ENCODE data around the gene CUEDC1. TPM values are rescaled to one million over a fixed set of nuclear protein-coding genes. Genes with fewer than 3 reads are reported as not detected.

CUEDC1 gene
- total RNA-seq, 1 donor from 2014 or later: 76.1 TPM

DNA sequence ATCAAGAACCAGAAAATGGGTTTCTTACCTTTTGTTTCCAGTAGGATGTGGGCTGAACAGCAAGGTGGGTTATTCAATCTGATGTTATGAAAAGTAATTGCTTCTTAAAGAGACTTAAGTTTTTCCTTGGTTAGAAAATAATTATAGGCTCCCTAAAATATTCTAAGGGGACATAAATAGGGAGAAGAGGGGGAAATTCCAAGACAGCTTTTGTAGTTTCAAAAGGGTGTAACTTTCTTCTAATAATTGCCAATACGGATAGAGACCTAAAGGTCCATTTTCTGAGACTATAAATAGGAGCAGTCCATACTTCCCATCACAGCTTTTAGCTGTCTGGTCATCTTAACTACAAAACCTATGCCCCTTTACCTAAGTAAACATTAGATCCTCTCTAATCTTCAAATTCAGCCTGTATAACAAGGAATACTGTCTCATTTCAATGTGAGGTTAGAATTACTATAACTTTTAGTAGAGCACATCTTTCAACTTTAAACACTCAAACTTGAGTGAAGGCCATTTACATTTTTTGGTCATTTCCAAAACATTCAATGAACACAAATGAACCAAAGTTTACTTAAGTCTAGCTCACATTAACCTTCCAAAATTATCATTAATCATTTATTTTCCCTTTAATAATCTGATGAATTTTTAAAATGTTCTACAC is 46.4 kb upstream of the CUEDC1 start:
- H3K9me3 ChIP-seq: no peaks in the 10 kb centered on the region
- peaks cover 25 to 59% of the 10 kb centered on the region in 2 donors for H3K36me3 ChIP-seq
- peaks cover 4 to 32% of the 10 kb centered on the region in 2 donors for H3K4me1 ChIP-seq
- no peak overlapping the region for H3K4me3 ChIP-seq
- no peak overlapping the region for H3K27ac ChIP-seq
- intact Hi-C loops (cut with DNase I): loop anchor here (10.0 kb wide), 1 partner anchor 897 kb away; no protein-coding TSS in a partner anchor
- H3K27me3 ChIP-seq: no peaks in the 10 kb centered on the region
- TF ChIP-seq, protein P1, sequence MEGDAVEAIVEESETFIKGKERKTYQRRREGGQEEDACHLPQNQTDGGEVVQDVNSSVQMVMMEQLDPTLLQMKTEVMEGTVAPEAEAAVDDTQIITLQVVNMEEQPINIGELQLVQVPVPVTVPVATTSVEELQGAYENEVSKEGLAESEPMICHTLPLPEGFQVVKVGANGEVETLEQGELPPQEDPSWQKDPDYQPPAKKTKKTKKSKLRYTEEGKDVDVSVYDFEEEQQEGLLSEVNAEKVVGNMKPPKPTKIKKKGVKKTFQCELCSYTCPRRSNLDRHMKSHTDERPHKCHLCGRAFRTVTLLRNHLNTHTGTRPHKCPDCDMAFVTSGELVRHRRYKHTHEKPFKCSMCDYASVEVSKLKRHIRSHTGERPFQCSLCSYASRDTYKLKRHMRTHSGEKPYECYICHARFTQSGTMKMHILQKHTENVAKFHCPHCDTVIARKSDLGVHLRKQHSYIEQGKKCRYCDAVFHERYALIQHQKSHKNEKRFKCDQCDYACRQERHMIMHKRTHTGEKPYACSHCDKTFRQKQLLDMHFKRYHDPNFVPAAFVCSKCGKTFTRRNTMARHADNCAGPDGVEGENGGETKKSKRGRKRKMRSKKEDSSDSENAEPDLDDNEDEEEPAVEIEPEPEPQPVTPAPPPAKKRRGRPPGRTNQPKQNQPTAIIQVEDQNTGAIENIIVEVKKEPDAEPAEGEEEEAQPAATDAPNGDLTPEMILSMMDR (IDR thresholded peaks at IDR 0.05): no peak
- no peak for DNase-seq (ENCODE audit: low spot score in 2 of 2)

DNA sequence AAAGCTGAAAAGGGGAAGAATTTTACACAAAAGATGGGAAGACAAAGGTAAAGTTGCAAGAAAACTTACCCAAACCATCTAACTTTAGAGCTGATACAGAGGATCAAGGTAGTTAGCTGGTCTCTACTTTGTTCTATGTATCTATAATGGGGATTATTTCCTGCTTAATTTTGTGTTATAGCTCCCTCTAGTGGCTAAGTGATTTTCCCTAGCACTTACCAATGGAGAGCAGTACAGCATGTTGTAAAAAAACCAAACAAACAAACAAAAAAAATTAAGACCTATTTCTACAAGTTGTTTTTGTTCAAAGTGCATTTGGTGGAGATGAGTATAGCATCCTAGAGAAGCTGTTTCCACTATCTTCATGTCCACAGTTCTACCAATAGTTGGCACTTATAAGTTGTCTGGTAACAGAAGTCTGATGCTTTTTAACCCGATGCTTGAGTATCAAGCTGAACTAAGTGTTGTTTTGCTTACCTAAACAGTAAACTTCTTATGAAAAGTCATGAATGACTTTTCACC is 44.3 kb upstream of the CUEDC1 start:
- DNase-seq (ENCODE audit: low spot score in 2 of 2): no peak
- H3K9me3 ChIP-seq: no peaks in the 10 kb centered on the region
- H3K27ac ChIP-seq: no peak overlapping the region
- TF ChIP-seq, protein P1 (IDR thresholded peaks at IDR 0.05): peak; percentile 71 to 81 (median 73)
- H3K27me3 ChIP-seq: no peaks in the 10 kb centered on the region
- intact Hi-C loops (cut with DNase I): loop anchor here (1.0 to 10.0 kb wide), 2 partner anchors 141 to 895 kb away; no protein-coding TSS in a partner anchor
- peaks cover 16 to 46% of the 10 kb centered on the region in 2 donors for H3K36me3 ChIP-seq
- peaks cover 0 to 16% of the 10 kb centered on the region in 2 donors for H3K4me1 ChIP-seq
- H3K4me3 ChIP-seq: no peak overlapping the region

DNA sequence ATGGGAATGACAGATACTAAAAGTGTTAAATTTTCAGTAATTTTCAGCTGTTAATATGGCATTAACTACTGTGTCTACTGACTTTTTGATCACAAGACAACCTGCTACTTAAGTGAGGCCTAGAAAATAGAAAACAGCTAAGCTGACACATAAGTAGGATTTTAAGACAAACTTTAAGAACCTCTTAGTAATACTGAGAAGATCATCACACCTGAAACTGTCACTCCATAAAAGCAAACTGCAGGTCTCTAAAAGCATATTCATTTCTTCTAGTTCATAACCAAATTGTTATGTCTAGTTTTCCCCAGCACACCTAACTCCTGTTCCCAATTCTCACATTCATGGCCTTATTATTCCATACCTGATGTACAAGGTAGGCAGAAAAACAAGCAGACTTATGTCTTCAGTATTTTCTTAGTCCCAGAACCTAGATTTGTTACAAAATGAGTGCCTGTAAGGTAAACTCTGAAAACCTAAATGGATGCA is 43.8 kb upstream of the CUEDC1 start:
- no peak overlapping the region for H3K27ac ChIP-seq
- intact Hi-C loops (cut with DNase I): loop anchor here (1.0 kb wide), 1 partner anchor 141 kb away; no protein-coding TSS in a partner anchor

DNA sequence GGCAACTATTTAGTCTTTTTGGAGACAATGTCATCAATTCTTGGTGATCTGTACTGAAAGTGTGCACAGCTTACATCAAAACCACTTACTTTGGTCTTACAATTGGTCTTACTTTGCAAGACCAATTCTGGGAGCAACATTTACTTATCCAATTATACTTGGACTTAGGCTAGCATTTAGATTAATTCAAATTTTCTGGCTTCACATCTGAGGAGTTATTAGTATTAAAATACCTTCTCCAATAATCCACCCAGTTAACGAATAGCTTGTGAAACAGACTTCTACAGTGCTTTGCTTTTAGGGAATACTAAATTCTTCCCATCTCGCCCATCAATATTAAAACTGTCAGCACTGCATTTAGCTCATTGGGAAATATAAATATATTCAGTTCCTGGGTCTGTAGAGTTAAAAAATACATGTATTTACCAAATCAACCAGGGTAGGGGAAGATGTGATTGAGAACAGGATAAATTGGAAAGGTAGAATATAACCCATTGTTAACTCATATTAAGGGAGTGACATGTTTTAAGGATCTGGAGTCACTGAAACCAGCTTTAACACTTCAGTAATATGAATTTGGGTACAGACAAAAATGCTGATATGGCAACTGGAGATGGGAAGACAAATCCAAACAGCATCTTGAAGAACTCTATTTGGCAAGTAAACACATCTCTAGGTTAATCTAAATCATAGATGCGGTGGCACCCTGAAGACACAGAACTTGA is 42.0 kb upstream of the CUEDC1 start:
- Histone ChIP-seq H3K27ac (no peak overlapping the region), H3K4me1 (peaks cover 0 to 4% of the 10 kb centered on the region in 2 donors), H3K36me3 (peaks cover 0 to 23% of the 10 kb centered on the region in 2 donors), H3K9me3 (no peaks in the 10 kb centered on the region), H3K27me3 (no peaks in the 10 kb centered on the region), H3K4me3 (no peak overlapping the region)
- TF ChIP-seq, protein P1 (IDR thresholded peaks at IDR 0.05): no peak
- intact Hi-C loops (cut with DNase I): no loop called here
- DNase-seq (ENCODE audit: low spot score in 2 of 2): no peak

More for the DNA sequence above, 43.8 kb upstream of the CUEDC1 start:
- Histone ChIP-seq H3K36me3 (peaks cover 12 to 41% of the 10 kb centered on the region in 2 donors), H3K4me1 (peaks cover 0 to 12% of the 10 kb centered on the region in 2 donors), H3K27me3 (no peaks in the 10 kb centered on the region), H3K4me3 (no peak overlapping the region), H3K9me3 (no peaks in the 10 kb centered on the region)
- TF ChIP-seq, protein P1 (IDR thresholded peaks at IDR 0.05): no peak
- DNase-seq (ENCODE audit: low spot score in 2 of 2): no peak

DNA sequence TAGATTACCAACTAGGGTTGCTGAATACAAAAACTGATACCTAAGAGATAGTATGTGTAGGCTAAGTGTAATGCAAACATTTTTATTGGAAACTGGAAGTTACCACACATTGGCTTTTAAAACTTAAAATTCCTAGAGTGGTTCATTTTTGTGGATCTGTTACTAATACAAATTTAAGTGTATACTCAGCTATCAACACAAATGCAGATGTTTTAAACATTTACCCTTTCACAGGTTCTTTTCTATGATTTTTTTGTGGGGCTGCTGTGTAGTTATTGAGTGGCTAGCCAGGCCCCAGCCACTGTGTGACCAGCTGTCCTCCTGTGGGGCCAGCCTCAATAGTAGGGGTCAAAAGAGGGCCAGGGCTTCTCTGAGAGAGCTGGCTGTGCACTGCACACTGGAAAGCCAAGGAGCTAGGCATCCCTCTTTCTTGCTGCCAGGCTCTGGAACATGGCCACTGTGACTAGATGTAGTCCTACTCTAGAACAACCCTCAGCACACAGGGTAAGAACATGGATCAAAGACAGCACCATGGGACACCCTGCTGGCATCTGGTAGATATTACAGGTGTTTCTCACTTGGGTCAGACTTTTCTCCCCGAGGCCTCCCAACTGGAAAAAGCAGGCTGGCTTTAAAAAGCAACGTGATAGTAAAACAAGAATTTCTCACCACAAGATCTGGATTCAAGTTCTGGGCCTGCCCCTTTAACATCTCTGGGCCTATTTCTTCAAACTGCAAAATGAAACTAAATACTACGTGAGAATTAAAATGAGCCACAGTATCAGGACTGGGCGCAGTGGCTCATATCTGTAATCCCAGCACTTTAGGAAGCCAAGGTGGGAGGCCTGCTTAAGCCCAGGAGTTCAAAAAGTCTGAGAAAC is 40.1 kb upstream of the CUEDC1 start:
- peak; percentile 23 to 84 for DNase-seq (ENCODE audit: low spot score in 2 of 2)
- TF ChIP-seq, protein P1 (IDR thresholded peaks at IDR 0.05): peak; percentile 57 to 84 (median 68)
- intact Hi-C loops (cut with DNase I): loop anchor here (1.0 kb wide), 1 partner anchor 137 kb away; no protein-coding TSS in a partner anchor
- Histone ChIP-seq H3K36me3 (peaks cover 0 to 14% of the 10 kb centered on the region in 2 donors), H3K4me1 (no peaks in the 10 kb centered on the region), H3K9me3 (no peaks in the 10 kb centered on the region), H3K27me3 (no peaks in the 10 kb centered on the region), H3K27ac (peak overlapping the region; percentile 32 to 73), H3K4me3 (no peak overlapping the region)
